ENCODE measurements around the gene CRELD2. TPM values are rescaled to one million over a fixed set of nuclear protein-coding genes. Genes with fewer than 3 reads are reported as not detected.

Gene CRELD2
- polyA plus RNA-seq, 1 donor from 2014 or later = 83.2 TPM

- H3F3A ChIP-seq (ENCODE audit: insufficient read depth, low read length, poor library complexity, severe bottlenecking) = no peaks in the 10 kb centered on the region
- H3K79me2 ChIP-seq (replicated peaks; ENCODE audit: insufficient read depth, low read length) = no peaks in the 10 kb centered on the region
- H3K27ac ChIP-seq (ENCODE audit: low read length) = no peak overlapping the region
- H3K4me2 ChIP-seq (ENCODE audit: low read length) = no peak overlapping the region
- no peak overlapping the region for H3K4me3 ChIP-seq (ENCODE audit: low read length)
- H3K9me2 ChIP-seq (ENCODE audit: insufficient read depth, low read length) = no peaks in the 10 kb centered on the region
- H2AFZ ChIP-seq (ENCODE audit: low read depth, low read length) = no peak overlapping the region
- TF ChIP-seq TAF1 (IDR thresholded peaks at IDR 0.05; ENCODE audit: low read depth) (no peak), POLR2AphosphoS5 (IDR thresholded peaks at IDR 0.05) (no peak), EZH2 (IDR thresholded peaks at IDR 0.05; ENCODE audit: borderline replicate concordance, insufficient read depth, low read length, poor library complexity, severe bottlenecking) (no peak), CTCF (IDR thresholded peaks at IDR 0.05; ENCODE audit: poor library complexity, severe bottlenecking) (no peak), SMC3 (conservative IDR thresholded peaks at IDR 0.05; ENCODE audit: poor library complexity) (no peak), MXI1 (conservative IDR thresholded peaks at IDR 0.05; ENCODE audit: poor library complexity, severe bottlenecking) (no peak), REST (IDR thresholded peaks at IDR 0.05; ENCODE audit: borderline replicate concordance) (no peak), EP300 (conservative IDR thresholded peaks at IDR 0.05; ENCODE audit: poor library complexity, severe bottlenecking) (no peak), RAD21 (conservative IDR thresholded peaks at IDR 0.05) (no peak)
- H3K27me3 ChIP-seq (ENCODE audit: insufficient read depth, low read depth, low read length) = no peaks in the 10 kb centered on the region
- no peaks in the 10 kb centered on the region for H4K20me1 ChIP-seq (ENCODE audit: insufficient read depth)
- no peak overlapping the region for H3K9ac ChIP-seq (ENCODE audit: low read length)
- H3K36me3 ChIP-seq (ENCODE audit: insufficient read depth, low read length) = peaks cover 19% of the 10 kb centered on the region
- H3K9me3 ChIP-seq (ENCODE audit: low read length) = peaks cover 4% of the 10 kb centered on the region
Observed at GRCh38 chr22:49897015-49897684, 21.3 kb upstream of the CRELD2 start.

- TF ChIP-seq TAF1 (IDR thresholded peaks at IDR 0.05; ENCODE audit: low read depth) = no peak
- TF ChIP-seq EZH2 (IDR thresholded peaks at IDR 0.05; ENCODE audit: borderline replicate concordance, insufficient read depth, low read length, poor library complexity, severe bottlenecking) = no peak
- TF ChIP-seq EP300 (conservative IDR thresholded peaks at IDR 0.05; ENCODE audit: poor library complexity, severe bottlenecking) = no peak
- H4K20me1 ChIP-seq (ENCODE audit: insufficient read depth) = no peaks in the 10 kb centered on the region
- H3K79me2 ChIP-seq (replicated peaks; ENCODE audit: insufficient read depth, low read length) = no peaks in the 10 kb centered on the region
- H3F3A ChIP-seq (ENCODE audit: insufficient read depth, low read length, poor library complexity, severe bottlenecking) = no peaks in the 10 kb centered on the region
- H3K27me3 ChIP-seq (ENCODE audit: insufficient read depth, low read depth, low read length) = no peaks in the 10 kb centered on the region
- H3K9me3 ChIP-seq (ENCODE audit: low read length) = peaks cover 4% of the 10 kb centered on the region
- H3K36me3 ChIP-seq (ENCODE audit: insufficient read depth, low read length) = peaks cover 12% of the 10 kb centered on the region
- H3K9ac ChIP-seq (ENCODE audit: low read length) = no peak overlapping the region
- no peak overlapping the region for H3K4me2 ChIP-seq (ENCODE audit: low read length)
- no peaks in the 10 kb centered on the region for H3K9me2 ChIP-seq (ENCODE audit: insufficient read depth, low read length)
- no peak overlapping the region for H3K4me3 ChIP-seq (ENCODE audit: low read length)
- H3K27ac ChIP-seq (ENCODE audit: low read length) = no peak overlapping the region
- no peak overlapping the region for H2AFZ ChIP-seq (ENCODE audit: low read depth, low read length)
Observed at GRCh38 chr22:49899530-49899929, 18.9 kb upstream of the CRELD2 start.

Data from neural cell (in vitro differentiated cells).